ENCODE results near the gene IL7R. TPM values are rescaled to one million over a fixed set of nuclear protein-coding genes. Genes with fewer than 3 reads are reported as not detected.

IL7R gene, protein sequence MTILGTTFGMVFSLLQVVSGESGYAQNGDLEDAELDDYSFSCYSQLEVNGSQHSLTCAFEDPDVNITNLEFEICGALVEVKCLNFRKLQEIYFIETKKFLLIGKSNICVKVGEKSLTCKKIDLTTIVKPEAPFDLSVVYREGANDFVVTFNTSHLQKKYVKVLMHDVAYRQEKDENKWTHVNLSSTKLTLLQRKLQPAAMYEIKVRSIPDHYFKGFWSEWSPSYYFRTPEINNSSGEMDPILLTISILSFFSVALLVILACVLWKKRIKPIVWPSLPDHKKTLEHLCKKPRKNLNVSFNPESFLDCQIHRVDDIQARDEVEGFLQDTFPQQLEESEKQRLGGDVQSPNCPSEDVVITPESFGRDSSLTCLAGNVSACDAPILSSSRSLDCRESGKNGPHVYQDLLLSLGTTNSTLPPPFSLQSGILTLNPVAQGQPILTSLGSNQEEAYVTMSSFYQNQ
- 0.11 TPM in 1 of 2 replicates, not detected in the other for total RNA-seq
- long read RNA-seq, result 0 reads

DNA sequence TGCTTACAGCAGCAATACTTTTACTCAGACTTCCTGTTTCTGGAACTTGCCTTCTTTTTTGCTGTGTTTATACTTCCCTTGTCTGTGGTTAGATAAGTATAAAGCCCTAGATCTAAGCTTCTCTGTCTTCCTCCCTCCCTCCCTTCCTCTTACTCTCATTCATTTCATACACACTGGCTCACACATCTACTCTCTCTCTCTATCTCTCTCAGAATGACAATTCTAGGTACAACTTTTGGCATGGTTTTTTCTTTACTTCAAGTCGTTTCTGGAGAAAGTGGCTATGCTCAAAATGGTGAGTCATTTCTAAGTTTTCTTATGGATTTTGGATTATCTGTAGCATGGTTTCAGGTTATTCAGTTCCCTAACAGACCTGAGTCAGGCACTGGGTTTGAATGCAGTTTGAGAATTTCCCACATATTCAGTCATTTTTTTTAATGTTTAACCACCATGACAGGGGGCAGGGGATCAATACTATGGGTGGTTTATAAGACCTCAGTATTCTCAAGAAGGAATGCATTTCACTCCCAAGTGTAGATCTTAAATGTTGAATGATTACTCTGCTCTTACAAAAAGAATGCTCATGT, at the start of gene IL7R:
Gene IL7R (plus strand): TSS at position 127 of the 587 bp plus-strand sequence. CDS start 87 bp downstream, at position 214.
- TF ChIP-seq, protein P1, sequence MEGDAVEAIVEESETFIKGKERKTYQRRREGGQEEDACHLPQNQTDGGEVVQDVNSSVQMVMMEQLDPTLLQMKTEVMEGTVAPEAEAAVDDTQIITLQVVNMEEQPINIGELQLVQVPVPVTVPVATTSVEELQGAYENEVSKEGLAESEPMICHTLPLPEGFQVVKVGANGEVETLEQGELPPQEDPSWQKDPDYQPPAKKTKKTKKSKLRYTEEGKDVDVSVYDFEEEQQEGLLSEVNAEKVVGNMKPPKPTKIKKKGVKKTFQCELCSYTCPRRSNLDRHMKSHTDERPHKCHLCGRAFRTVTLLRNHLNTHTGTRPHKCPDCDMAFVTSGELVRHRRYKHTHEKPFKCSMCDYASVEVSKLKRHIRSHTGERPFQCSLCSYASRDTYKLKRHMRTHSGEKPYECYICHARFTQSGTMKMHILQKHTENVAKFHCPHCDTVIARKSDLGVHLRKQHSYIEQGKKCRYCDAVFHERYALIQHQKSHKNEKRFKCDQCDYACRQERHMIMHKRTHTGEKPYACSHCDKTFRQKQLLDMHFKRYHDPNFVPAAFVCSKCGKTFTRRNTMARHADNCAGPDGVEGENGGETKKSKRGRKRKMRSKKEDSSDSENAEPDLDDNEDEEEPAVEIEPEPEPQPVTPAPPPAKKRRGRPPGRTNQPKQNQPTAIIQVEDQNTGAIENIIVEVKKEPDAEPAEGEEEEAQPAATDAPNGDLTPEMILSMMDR (conservative IDR thresholded peaks at IDR 0.05), result no peak
- Mint-ChIP-seq H3K36me3 (ENCODE audit: low read depth) (no peaks in the 10 kb centered on the region), H3K4me3 (no peak within 1 kb of the TSS), H3K4me1 (peaks cover 68% of the 10 kb centered on the region), H3K27me3 (ENCODE audit: low read depth) (no peaks in the 10 kb centered on the region), H3K27ac (ENCODE audit: unreplicated experiment) (peak within 1 kb of the TSS; percentile 17), H3K9me3 (no peaks in the 10 kb centered on the region)
- DNase-seq (ENCODE audit: low read depth, low spot score), result no peak

DNA sequence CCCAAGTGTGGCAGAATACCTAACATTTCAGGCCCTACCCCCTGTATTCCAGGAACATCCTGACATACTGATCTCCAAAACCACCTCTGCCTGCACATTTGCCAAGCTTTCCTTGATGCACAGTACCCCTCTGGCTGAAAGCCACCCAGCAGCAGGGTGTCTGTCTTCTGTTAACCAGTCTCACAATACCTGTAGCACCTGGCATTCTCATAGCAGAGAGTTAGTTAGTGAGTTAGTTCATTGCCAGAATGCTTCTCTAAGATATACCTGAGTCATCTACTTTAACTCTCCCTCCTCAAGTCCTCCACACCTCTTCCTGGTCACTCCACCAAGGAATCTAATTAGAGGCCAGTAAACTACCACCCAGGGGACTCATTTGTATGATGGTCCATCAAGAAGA, 46.1 kb upstream of the IL7R start:
- no peaks in the 10 kb centered on the region for H3K27me3 Mint-ChIP-seq (ENCODE audit: low read depth)
- no peaks in the 10 kb centered on the region for H3K36me3 Mint-ChIP-seq (ENCODE audit: low read depth)
- TF ChIP-seq, protein P1 (conservative IDR thresholded peaks at IDR 0.05), result no peak
- DNase-seq (ENCODE audit: low read depth, low spot score), result no peak
- no peak overlapping the region for H3K27ac Mint-ChIP-seq (ENCODE audit: unreplicated experiment)
- no peak overlapping the region for H3K4me3 Mint-ChIP-seq
- no peaks in the 10 kb centered on the region for H3K4me1 Mint-ChIP-seq
- no peaks in the 10 kb centered on the region for H3K9me3 Mint-ChIP-seq

DNA sequence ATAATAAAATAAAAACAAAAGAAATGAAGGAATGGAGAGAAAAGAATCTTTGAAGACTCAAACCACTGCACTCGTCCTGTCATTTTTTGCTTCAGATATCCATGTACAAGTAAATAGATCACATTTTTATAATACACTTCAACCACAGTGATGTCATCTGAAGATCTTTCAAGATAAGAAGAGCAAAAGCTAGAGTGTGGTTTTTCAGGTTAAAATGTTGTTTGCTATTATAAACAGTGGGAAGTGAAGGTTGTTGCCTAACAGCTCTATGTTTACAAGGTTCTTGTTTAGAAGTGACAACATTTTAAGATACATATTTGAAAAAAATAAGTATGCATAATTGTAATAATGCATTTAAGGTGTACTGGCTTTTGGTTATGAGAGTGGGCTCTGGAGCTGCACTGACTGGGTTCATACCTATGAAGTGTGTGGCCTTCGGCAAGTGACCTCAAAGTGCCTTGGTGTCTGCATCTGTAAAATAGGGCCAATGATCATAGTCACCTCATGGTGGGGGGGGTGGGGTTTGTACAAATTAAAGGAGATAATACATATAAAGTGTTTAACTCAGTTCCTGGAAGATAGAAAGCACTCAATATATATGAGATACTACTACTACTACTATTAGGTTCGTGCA, 45.5 kb upstream of the IL7R start:
- Mint-ChIP-seq H3K4me3 (no peak overlapping the region), H3K9me3 (no peaks in the 10 kb centered on the region), H3K27me3 (ENCODE audit: low read depth) (no peaks in the 10 kb centered on the region), H3K27ac (ENCODE audit: unreplicated experiment) (no peak overlapping the region), H3K36me3 (ENCODE audit: low read depth) (no peaks in the 10 kb centered on the region), H3K4me1 (no peaks in the 10 kb centered on the region)
- TF ChIP-seq, protein P1 (conservative IDR thresholded peaks at IDR 0.05), result no peak
- DNase-seq (ENCODE audit: low read depth, low spot score), result no peak

DNA sequence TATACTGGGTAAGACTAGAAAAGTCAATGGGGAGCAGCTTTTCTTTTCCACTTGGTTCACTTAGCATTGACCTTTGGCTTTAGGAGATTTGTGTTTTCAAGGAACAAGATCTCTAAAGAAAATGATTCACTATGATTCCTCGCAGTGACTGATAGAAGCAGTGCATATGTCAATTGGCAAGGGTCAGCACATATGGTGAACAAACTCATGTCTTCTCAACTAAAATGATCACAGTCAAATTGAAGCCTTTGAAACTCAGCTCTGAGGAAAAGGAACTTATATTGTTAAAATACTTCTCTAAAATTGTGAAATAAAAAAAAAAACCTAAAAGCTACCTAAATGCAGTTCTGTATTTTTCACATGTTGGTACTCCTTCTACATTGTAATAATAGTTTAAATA, 43.2 kb upstream of the IL7R start:
- Mint-ChIP-seq H3K4me3 (no peak overlapping the region), H3K27ac (ENCODE audit: unreplicated experiment) (no peak overlapping the region), H3K9me3 (no peaks in the 10 kb centered on the region), H3K4me1 (no peaks in the 10 kb centered on the region), H3K27me3 (ENCODE audit: low read depth) (no peaks in the 10 kb centered on the region), H3K36me3 (ENCODE audit: low read depth) (no peaks in the 10 kb centered on the region)
- TF ChIP-seq, protein P1 (conservative IDR thresholded peaks at IDR 0.05), result no peak
- no peak for DNase-seq (ENCODE audit: low read depth, low spot score)

DNA sequence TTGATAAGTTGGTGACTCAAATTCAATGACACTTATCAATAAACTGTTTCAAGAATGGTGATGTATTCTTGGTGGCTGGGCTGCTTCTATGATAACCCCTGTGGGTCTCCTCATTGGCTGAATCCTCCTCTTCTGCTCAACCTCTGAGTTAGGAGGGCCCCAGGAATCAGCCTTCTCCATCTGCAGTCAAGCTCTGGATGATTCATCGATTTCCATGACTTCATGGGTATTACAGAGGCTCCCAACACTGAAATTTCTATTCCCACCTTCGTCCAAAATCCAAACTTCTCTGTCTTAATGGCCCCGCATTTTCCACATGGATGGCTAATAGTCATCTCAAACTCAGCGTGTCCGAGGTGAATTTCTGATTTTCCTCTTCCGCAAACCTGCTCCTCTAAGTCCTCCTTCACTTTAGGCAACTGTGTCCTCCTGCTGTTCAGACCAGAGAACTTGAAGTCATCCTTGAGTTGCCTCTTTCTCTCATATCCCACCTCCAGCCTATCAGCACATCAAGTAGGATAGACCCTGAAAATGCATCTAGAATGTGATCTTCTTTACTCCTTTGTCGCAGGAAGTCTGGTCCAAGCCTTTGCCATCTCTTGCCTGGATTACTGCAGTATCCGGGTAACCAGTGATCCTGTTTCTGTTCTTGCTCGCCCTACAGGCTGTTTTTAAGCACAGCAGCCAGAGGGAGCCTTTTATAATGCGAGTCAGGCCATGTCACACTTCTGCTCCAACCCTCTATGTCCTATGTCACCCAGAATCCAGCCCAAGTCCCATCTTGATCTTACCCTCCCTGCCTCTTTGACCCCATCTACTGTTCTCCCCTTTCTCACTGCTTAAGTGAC, 41.4 kb upstream of the IL7R start:
- Mint-ChIP-seq H3K36me3 (ENCODE audit: low read depth) (no peaks in the 10 kb centered on the region), H3K4me1 (no peaks in the 10 kb centered on the region), H3K27ac (ENCODE audit: unreplicated experiment) (no peak overlapping the region), H3K27me3 (ENCODE audit: low read depth) (no peaks in the 10 kb centered on the region), H3K9me3 (no peaks in the 10 kb centered on the region), H3K4me3 (no peak overlapping the region)
- TF ChIP-seq, protein P1 (conservative IDR thresholded peaks at IDR 0.05), result peak; percentile 61
- DNase-seq (ENCODE audit: low read depth, low spot score), result peak; percentile 19

Measured in neural crest cell (in vitro differentiated cells).